Muscle layer of duodenum (tissue), 2 donors: ENCODE measurements around the gene STX8.

Experiments
- H3K27ac ChIP-seq: one replicate; pipeline ENCODE4 v1.7.0; 2013; ENCODE audit warnings: mild to moderate bottlenecking, low read length
- H3K27me3 ChIP-seq: one replicate; pipeline ENCODE4 v1.7.0; 2013; ENCODE audit warnings: low read depth, mild to moderate bottlenecking, control low read depth, low read length
- H3K36me3 ChIP-seq, 2 donors: one replicate each; pipeline ENCODE4 v1.7.0; 2013; ENCODE audit warnings: low read length in 2 of 2, control low read depth in 1 of 2, mild to moderate bottlenecking in 1 of 2; ENCODE audit not compliant: insufficient read depth in 2 of 2, control insufficient read depth in 1 of 2
- H3K4me1 ChIP-seq, 2 donors: one replicate each; pipeline ENCODE4 v1.7.0; 2013; ENCODE audit warnings: low read length in 2 of 2, mild to moderate bottlenecking in 2 of 2, control low read depth in 1 of 2, moderate library complexity in 1 of 2; ENCODE audit not compliant: insufficient read depth in 2 of 2, control insufficient read depth in 1 of 2
- H3K4me3 ChIP-seq, 2 donors: one replicate each; pipeline ENCODE4 v1.7.0; 2013; ENCODE audit warnings: low read length in 2 of 2, low read depth in 1 of 2, mild to moderate bottlenecking in 1 of 2
- H3K9me3 ChIP-seq, 2 donors: one replicate each; pipeline ENCODE4 v1.7.0; 2013; ENCODE audit warnings: low read length in 2 of 2, control low read depth in 1 of 2, mild to moderate bottlenecking in 1 of 2; ENCODE audit not compliant: control insufficient read depth in 1 of 2
- donor health status: healthy.

STX8 gene

DNA sequence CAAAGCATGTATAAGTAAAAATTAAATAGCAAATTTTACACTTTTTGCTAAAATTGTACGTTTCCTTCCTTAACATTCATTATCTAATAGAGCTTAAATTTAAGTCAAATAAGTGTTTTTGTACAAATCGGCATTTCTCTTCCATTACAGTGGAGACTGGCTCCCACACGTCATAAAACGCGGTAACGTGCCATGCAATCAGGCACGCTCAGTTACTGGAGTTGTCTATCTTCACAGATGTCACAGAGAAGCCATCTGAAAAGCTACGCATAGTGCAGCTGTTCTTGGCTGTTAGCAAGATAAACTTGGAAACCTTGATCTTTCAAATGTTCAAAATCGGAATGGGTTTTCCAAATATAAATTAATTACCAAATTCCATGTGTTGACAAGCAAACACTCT is 165.3 kb downstream of the STX8 start:
- H3K4me1 ChIP-seq: peaks cover 0 to 13% of the 10 kb centered on the region in 2 donors
- H3K4me3 ChIP-seq: no peak overlapping the region
- no peaks in the 10 kb centered on the region for H3K9me3 ChIP-seq
- no peaks in the 10 kb centered on the region for H3K27me3 ChIP-seq
- H3K36me3 ChIP-seq: no peaks in the 10 kb centered on the region
- H3K27ac ChIP-seq: no peak overlapping the region

DNA sequence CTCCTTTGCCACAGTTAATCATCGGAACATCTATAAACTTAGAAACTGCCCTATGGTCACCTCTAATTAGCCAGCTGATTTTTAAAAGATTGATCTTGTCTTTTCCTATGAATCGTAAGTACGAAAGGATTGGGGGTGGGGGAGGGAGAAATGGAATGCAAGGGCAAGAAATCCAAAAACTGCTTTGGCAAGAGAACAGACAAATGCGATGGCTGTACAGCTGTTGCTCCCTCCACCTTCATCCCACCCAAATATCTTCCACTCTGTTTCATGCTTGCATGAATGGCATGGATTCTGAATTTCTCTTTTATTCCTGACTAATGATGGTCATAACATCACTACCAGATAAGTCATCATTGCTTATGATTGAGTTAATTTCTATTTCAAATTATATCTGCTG is 165.7 kb downstream of the STX8 start:
- H3K4me3 ChIP-seq: no peak overlapping the region

DNA sequence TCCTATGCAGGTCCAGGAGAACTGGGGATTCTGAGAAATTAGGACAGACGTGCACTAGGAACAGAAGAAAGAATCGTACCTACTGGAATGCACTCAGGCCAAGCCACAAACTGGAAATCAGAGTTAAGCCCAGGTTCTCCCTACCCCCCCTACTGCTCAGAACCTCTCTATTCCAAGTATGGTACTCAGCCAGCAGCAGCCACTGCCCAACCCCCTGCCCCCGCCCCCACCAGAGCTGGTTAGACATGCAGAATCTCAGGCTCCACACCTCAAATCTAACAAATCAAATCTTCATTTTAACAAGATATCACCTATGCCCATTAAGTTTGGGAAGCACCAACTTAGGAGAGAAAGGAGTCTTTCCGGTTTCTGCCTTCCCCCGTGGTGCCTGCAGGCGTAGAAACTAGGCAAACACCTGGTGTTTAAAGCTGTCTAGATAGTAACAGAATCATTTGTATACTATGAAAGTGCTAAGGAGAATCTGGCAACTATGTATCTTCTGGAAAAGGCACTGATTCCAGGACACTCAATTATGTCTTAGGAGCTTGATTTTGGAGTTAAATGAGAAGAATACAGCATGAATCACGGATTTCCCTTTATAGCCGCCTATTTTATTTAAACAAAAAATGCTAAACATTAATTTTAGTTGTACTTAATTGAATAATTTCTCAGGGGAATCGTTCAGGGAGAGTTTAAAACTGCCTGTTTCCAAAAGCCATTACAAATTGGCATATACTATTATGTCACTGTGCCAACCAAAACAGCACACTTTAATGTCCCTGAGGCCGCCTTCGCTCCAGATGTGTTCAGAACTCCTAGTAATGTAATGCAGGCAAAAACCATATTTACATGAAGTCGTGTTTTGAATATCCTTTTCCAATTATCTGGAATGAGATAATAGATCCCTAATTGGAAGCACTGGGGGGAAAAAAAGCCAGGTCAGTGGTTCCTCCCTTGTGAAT is 166.5 kb downstream of the STX8 start:
- H3K4me1 ChIP-seq: peaks cover 0 to 13% of the 10 kb centered on the region in 2 donors
- no peak overlapping the region for H3K27ac ChIP-seq
- H3K4me3 ChIP-seq: no peak overlapping the region

More for the DNA sequence above, 165.7 kb downstream of the STX8 start:
- H3K9me3 ChIP-seq: no peaks in the 10 kb centered on the region
- no peaks in the 10 kb centered on the region for H3K36me3 ChIP-seq
- peaks cover 0 to 13% of the 10 kb centered on the region in 2 donors for H3K4me1 ChIP-seq
- no peaks in the 10 kb centered on the region for H3K27me3 ChIP-seq
- H3K27ac ChIP-seq: no peak overlapping the region

DNA sequence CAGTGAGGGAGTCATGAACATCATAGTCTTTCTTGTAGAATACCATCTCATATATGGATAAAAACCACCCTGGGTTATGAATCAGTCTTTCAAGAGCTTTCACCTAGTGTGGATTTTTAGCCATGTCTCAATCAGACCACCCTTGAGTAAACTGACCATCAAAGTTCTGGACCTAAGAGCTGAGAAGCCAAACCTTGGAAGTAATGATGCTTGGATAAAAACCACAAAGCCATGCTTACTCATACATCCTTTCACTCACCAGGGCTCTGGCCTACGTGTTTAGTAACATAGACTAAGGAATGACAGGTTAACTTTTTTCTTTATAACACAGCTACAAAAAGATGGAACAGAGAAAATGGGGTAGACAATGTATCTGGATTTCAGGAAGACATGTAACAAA is 167.2 kb downstream of the STX8 start:
- Histone ChIP-seq H3K27me3 (no peaks in the 10 kb centered on the region), H3K27ac (no peak overlapping the region), H3K4me1 (peaks cover 0 to 13% of the 10 kb centered on the region in 2 donors), H3K9me3 (no peaks in the 10 kb centered on the region), H3K4me3 (no peak overlapping the region), H3K36me3 (no peaks in the 10 kb centered on the region)

More for the DNA sequence above, 166.5 kb downstream of the STX8 start:
- H3K36me3 ChIP-seq: no peaks in the 10 kb centered on the region
- H3K27me3 ChIP-seq: no peaks in the 10 kb centered on the region
- no peaks in the 10 kb centered on the region for H3K9me3 ChIP-seq

DNA sequence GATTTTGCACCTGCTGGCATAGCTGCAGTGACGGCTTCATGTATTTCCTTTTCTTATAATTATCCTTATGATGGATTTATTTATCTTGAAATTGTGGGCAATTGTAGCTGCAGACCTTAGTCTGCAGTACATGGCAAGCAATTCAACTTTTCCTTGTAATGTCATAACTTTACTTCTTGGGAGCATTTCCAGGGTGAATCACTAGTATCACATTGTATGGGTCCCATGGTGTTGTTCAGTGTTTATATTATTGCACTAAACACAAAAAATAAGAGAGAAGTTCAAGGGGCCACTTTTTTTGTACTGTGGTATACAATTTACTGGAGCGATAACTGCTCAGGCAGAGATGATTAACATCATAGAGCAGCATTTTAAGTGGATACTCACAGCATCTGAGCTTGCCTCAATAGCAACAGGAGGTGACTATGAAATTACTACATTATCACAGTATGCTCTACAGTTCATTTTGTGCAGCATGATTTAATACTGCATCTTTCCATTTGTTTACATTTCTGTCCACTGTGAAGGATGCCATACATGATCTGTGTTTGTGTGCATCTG is 169.5 kb downstream of the STX8 start:
- H3K27ac ChIP-seq: no peak overlapping the region
- H3K9me3 ChIP-seq: no peaks in the 10 kb centered on the region
- H3K4me3 ChIP-seq: no peak overlapping the region
- H3K36me3 ChIP-seq: no peaks in the 10 kb centered on the region
- peaks cover 0 to 13% of the 10 kb centered on the region in 2 donors for H3K4me1 ChIP-seq
- no peaks in the 10 kb centered on the region for H3K27me3 ChIP-seq

DNA sequence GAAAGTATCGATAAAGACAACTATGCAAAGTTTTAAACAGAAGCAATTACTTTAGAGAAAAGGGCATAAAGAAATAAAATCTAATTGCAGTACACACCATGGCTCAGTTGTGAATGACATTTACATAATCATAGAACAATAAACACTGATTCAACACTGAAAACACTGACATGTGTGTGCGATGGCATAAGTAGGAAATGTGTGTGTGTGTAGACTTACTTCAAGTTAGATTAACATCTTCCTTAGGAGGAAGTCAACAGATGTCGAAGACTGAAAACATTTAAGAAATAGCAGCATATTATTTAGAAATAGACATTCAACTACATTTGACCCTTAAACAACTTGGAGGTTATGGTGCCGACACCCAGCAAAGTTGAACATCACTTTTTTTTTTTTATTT is 172.4 kb downstream of the STX8 start:
- no peaks in the 10 kb centered on the region for H3K36me3 ChIP-seq
- H3K27me3 ChIP-seq: no peaks in the 10 kb centered on the region
- no peak overlapping the region for H3K27ac ChIP-seq
- H3K9me3 ChIP-seq: no peaks in the 10 kb centered on the region
- no peak overlapping the region for H3K4me3 ChIP-seq
- no peaks in the 10 kb centered on the region for H3K4me1 ChIP-seq

DNA sequence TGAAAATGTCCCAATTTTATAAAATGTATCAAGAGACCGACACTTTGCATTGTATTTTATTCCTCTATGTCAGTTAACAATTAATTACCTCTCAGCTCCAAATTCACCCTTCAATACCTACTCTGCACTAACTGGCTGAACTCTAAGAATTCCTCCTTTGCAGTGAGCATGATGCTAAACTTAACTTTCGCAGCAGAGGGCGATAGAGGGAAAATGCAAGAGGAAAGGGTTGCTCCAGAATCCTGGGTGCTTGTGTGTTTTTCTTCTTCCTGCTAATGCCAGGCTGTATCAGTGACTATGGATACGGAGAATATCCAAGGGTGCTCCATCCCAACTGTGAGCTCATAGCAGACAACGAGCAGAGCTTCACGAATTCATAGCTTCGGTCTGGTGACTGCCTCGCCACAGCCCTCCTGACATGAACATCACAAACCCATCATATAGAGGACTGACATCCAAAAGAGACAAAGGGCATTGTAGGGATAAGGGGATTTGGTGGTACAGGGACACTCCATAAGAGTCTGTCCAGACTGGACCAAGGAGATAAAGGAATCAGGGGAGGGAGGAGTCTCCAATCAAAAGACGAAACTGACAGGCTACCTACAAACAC is 172.9 kb downstream of the STX8 start:
- no peak overlapping the region for H3K27ac ChIP-seq
- H3K4me3 ChIP-seq: no peak overlapping the region
- H3K36me3 ChIP-seq: no peaks in the 10 kb centered on the region
- no peaks in the 10 kb centered on the region for H3K4me1 ChIP-seq
- no peaks in the 10 kb centered on the region for H3K9me3 ChIP-seq
- H3K27me3 ChIP-seq: no peaks in the 10 kb centered on the region

DNA sequence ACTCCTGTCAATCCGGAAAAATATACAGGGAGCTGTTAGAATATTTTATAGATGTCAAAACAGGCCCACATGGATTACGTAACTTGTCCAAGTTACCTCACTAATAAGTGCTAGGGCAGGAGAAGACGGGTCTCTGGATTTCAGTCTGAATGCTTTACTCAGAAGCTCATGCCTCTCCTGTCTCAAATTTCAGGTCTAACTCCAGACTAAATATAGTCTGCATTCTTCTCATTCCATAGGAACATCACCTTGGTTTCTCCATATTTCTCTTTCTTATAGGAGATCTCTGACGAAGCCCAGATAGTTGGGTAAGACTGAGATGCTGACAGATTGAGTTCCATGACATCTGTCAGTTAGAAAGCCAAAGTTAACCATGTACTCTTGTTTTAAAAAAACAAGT is 174.2 kb downstream of the STX8 start:
- no peaks in the 10 kb centered on the region for H3K9me3 ChIP-seq
- H3K4me3 ChIP-seq: no peak overlapping the region
- no peaks in the 10 kb centered on the region for H3K36me3 ChIP-seq
- H3K27me3 ChIP-seq: no peaks in the 10 kb centered on the region
- no peak overlapping the region for H3K27ac ChIP-seq
- no peaks in the 10 kb centered on the region for H3K4me1 ChIP-seq

DNA sequence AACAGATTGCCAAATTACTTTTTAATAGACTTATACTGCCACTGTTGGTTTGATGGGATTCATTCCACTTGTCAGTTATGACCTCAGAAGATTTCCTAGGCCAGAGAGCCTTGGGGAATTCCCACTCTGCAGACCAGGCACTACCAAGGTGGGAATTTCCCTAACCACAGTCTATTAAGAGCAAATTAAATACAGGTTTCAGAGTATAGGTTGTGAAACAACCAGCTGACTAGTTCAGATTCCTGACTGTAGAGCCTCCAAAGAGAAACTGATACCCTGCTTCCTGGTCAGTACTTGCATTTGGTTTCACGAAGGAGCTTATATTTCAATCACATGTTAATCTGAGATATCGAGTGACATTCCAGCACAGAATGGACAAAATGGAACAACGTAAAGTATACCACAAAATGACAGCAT is 186.5 kb downstream of the STX8 start:
- Histone ChIP-seq H3K4me3 (no peak overlapping the region), H3K9me3 (peaks cover 5 to 11% of the 10 kb centered on the region in 2 donors), H3K27ac (no peak overlapping the region), H3K27me3 (no peaks in the 10 kb centered on the region), H3K36me3 (no peaks in the 10 kb centered on the region), H3K4me1 (no peaks in the 10 kb centered on the region)

DNA sequence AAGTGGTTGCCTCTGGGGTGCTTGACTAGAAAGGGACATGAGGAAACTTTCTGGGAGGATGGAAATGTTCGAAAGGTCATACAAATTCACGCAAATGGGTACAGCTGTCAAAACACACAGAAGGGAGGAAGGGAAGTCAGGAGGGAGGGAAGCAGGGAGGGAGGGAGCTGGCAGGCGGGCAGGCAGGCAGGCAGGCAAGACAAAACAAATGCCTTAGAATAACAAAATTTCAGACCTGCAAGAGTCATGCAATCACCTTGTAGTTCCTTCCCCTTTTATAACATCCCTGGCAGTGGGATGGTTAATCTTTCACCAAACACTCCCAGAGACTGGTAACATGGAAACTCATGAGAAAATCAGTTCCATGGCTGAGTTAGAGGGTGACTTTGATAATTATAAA is 189.2 kb downstream of the STX8 start:
- Histone ChIP-seq H3K27me3 (no peaks in the 10 kb centered on the region), H3K36me3 (no peaks in the 10 kb centered on the region), H3K27ac (no peak overlapping the region), H3K9me3 (no peaks in the 10 kb centered on the region), H3K4me3 (no peak overlapping the region), H3K4me1 (no peaks in the 10 kb centered on the region)

DNA sequence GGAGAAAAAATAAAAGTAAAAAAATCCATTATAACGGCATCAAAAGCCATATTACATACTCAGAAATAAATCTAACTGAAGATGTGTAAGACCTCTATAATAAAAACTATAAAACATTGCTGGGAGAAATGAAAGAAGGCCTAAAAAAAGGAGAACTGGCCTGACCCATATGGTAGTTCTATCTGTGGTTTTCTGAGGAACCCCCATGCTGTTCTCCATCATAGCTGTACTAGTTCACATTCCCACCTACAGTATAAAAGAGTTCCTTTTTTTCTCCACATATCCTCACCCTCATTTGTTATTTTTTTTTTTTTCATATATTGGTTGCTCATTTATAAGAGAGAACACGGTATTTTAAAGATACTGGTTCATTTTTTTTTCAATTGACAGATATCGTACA is 191.8 kb downstream of the STX8 start:
- Histone ChIP-seq H3K4me3 (no peak overlapping the region), H3K27ac (no peak overlapping the region), H3K9me3 (no peaks in the 10 kb centered on the region), H3K36me3 (no peaks in the 10 kb centered on the region), H3K4me1 (no peaks in the 10 kb centered on the region), H3K27me3 (no peaks in the 10 kb centered on the region)
